Right lobe of liver (tissue), 6 donors: Measurements from ENCODE around the gene SNW1. TPM values are rescaled to one million over a fixed set of nuclear protein-coding genes. Genes with fewer than 3 reads are reported as not detected.
"Not testable (repeated sequence)": the region's sequence is repeated elsewhere in the genome, so short reads cannot be mapped to it uniquely, and the experiment has no call there.

ENCODE experiments used
- ATAC-seq, 4 donors: fragments of 200-7000 bp; cut with Tn5 transposase; one replicate each; pipeline ENCODE4 v1.9.1; 2020; ENCODE audit warnings: mild to moderate bottlenecking in 4 of 4, moderate library complexity in 4 of 4
- DNase-seq, 3 donors: peaks; one replicate each; pipeline ENCODE4 v3.0.0-alpha.2; 2020
- H3K27ac ChIP-seq, 3 donors: fragments of 200-600 bp; one replicate each; pipeline ENCODE4 v1.8.0; 2022
- H3K27me3 ChIP-seq, 2 donors: fragments of 200-600 bp; one replicate each; pipeline ENCODE4 v1.8.0; 2022
- H3K36me3 ChIP-seq, 4 donors: fragments of 200-600 bp; sonication (generic) in 1 of 4; one replicate each; pipeline versions ENCODE4 v1.5.1 to v1.8.0; 2017 to 2022; ENCODE audit warnings: control low read depth in 1 of 4
- H3K4me1 ChIP-seq, 4 donors: fragments of 200-600 bp; sonication (generic) in 1 of 4; one replicate each; pipeline versions ENCODE4 v1.5.1 to v1.8.0; 2017 to 2022; ENCODE audit warnings: control low read depth in 1 of 4
- H3K4me3 ChIP-seq, 3 donors: fragments of 200-600 bp; one replicate each; pipeline ENCODE4 v1.8.0; 2022
- H3K9me3 ChIP-seq, 4 donors: fragments of 200-600 bp; sonication (generic) in 1 of 4; one replicate each; pipeline versions ENCODE4 v1.5.1 to v1.8.0; 2017 to 2022; ENCODE audit warnings: control low read depth in 1 of 4
- CTCF ChIP-seq, 4 donors: fragments of 200-600 bp in 3 of 4; fragments of 450-650 bp in 1 of 4; IDR thresholded peaks; one replicate each; pipeline versions ENCODE4 v1.5.1 to v1.8.0; 2016 to 2022; ENCODE audit warnings: antibody characterized with exemption in 4 of 4, mild to moderate bottlenecking in 2 of 4
- POLR2A ChIP-seq: fragments of 450-650 bp; IDR thresholded peaks from one replicate; pipeline ENCODE4 v1.6.1; 2017; ENCODE audit warnings: antibody characterized with exemption, mild to moderate bottlenecking
- WGBS: methylation state at CpG from one replicate; pipeline ENCODE4 v1.1.6; 2018; ENCODE audit warnings: low coverage, low lambda C conversion rate; ENCODE audit not compliant: insufficient coverage; ENCODE audit errors: missing lambda C conversion rate; 5-methylcytosine and 5-hydroxymethylcytosine counted together
- intact Hi-C, 2 donors: fragments of 100-400 bp; cut with DNase I; formaldehyde crosslinking; loops; one replicate each; pipeline versions ENCODE4 v1.11.2 to v1.14.1; 2022
- total RNA-seq, 6 experiments: library from RNA; depleted of rRNA in 2 of 6; stranded (reverse); fragments of >200 nt in 2 of 6; fragmentation: NEBNext Ultra II Directional in 3 of 6; extraction: Animal tissue kit (Norgen Biotek cat#: 25700) in 3 of 6; gene quantifications; one replicate each; pipeline versions ENCODE4 v1.1.0 to v1.2.4, GENCODE V29; 2016 to 2023
- donor health status: DM: no; HTN: yes; CAD: no.
- donor health status: DM: no; HTN: no; CAD: no.
- donor health status: DM: no; HTN: no; CAD: no.
- donor health status: DM: no; HTN: yes; CAD: no.
- donor health status: DM: no; HTN: yes; CAD: no.

Gene SNW1
- total RNA-seq, 6 experiments from 2014 or later = 16.2 to 27.9 (median 22.1) TPM

- Histone ChIP-seq H3K4me3 (no peak overlapping the region), H3K9me3 (no peaks in the 10 kb centered on the region), H3K27me3 (no peaks in the 10 kb centered on the region), H3K36me3 (no peaks in the 10 kb centered on the region), H3K27ac (no peak overlapping the region), H3K4me1 (no peaks in the 10 kb centered on the region)
- 40% methylated on average over 1 of the region's 1 CpG for WGBS
- intact Hi-C loops = no loop called here
- TF ChIP-seq CTCF (IDR thresholded peaks at IDR 0.05) (no peak), POLR2A (no peak)
- ATAC-seq (no peak), DNase-seq (no peak)
These were observed 30.3 kb upstream of the SNW1 start for GRCh38 chr14:77791225-77791600.

- Histone ChIP-seq H3K4me3 (no peak overlapping the region), H3K27me3 (no peaks in the 10 kb centered on the region), H3K36me3 (no peaks in the 10 kb centered on the region), H3K27ac (no peak overlapping the region), H3K4me1 (no peaks in the 10 kb centered on the region), H3K9me3 (no peaks in the 10 kb centered on the region)
- DNase-seq (no peak), ATAC-seq (peak in 1 of 4 donors; percentile 18)
- 49% methylated on average over 4 of the region's 6 CpGs for WGBS
- intact Hi-C loops = no loop called here
- TF ChIP-seq POLR2A (no peak), CTCF (IDR thresholded peaks at IDR 0.05) (no peak)
These were observed 29.7 kb upstream of the SNW1 start for GRCh38 chr14:77790566-77791224.

- 51% methylated on average over 4 of the region's 4 CpGs for WGBS
- intact Hi-C loops = no loop called here
- no peaks in the 10 kb centered on the region for H3K9me3 ChIP-seq
- H3K27ac ChIP-seq = no peak overlapping the region
- H3K4me1 ChIP-seq = no peaks in the 10 kb centered on the region
- H3K36me3 ChIP-seq = no peaks in the 10 kb centered on the region
- DNase-seq (no peak), ATAC-seq (no peak)
- H3K27me3 ChIP-seq = no peaks in the 10 kb centered on the region
- no peak overlapping the region for H3K4me3 ChIP-seq
- TF ChIP-seq CTCF (IDR thresholded peaks at IDR 0.05) (no peak), POLR2A (no peak)
These were observed 25.2 kb upstream of the SNW1 start for GRCh38 chr14:77786148-77786547.

- no peak for DNase-seq
- no peaks in the 10 kb centered on the region for H3K36me3 ChIP-seq
- intact Hi-C loops = no loop called here
- no peak overlapping the region for H3K27ac ChIP-seq
- no peak overlapping the region for H3K4me3 ChIP-seq
- H3K9me3 ChIP-seq = no peaks in the 10 kb centered on the region
- TF ChIP-seq CTCF (IDR thresholded peaks at IDR 0.05) = no peak
- no peak for TF ChIP-seq POLR2A
- no peaks in the 10 kb centered on the region for H3K4me1 ChIP-seq
- H3K27me3 ChIP-seq = no peaks in the 10 kb centered on the region
- ATAC-seq = no peak
These were observed 21.2 kb upstream of the SNW1 start for GRCh38 chr14:77782202-77782601.

GRCh38 chr14:77773966-77774365 lies 13.0 kb upstream of the SNW1 start:
- intact Hi-C loops, H3K4me1 ChIP-seq, H3K4me3 ChIP-seq, H3K27me3 ChIP-seq, H3K9me3 ChIP-seq, H3K27ac ChIP-seq, DNase-seq, H3K36me3 ChIP-seq, ATAC-seq: not testable (repeated sequence)
- WGBS = 56% methylated on average over 3 of the region's 4 CpGs

- ATAC-seq = peak; percentile 40 to 79 (median 63)
- DNase-seq, H3K4me1 ChIP-seq, intact Hi-C loops, H3K27me3 ChIP-seq, H3K4me3 ChIP-seq, H3K9me3 ChIP-seq, H3K36me3 ChIP-seq: not testable (repeated sequence)
- peak overlapping the region in 1 of 3 donors; percentile 18 for H3K27ac ChIP-seq
- 45% methylated on average over 2 of the region's 2 CpGs for WGBS
These were observed 7.6 kb upstream of the SNW1 start for GRCh38 chr14:77768442-77769069.
